C4-2B (cell line): Measurements from ENCODE around the gene PLA2G12A.

ENCODE experiments used
- ZFX ChIP-seq: fragments of 450-650 bp; IDR thresholded peaks from 2 replicates; pipeline ENCODE4 v1.6.1; 2017
- TF ChIP-seq, protein P1 (sequence below): fragments of 450-650 bp; conservative IDR thresholded peaks from 2 replicates; pipeline ENCODE4 v1.5.1; 2017; ENCODE audit warnings: mild to moderate bottlenecking

DNA sequence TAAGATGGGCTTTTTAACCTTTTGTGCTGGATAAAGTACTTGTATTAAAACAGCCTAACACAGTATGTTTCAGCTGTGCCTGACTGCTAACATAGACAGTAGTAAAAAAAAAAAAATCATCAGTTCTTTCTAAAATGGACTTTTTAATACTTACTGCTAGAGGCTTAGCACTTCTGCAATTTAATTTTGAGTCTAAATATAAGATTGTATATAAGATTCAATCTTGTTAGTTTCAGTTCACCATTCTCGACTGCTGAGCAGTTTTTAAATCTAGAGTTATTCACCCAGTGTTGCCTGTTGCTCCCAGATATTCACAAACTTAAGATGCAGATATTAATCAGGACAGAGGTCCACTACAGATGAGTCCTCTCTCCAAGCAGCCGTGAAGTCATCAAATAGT, 6.8 kb downstream of the PLA2G12A start:
- TF ChIP-seq, protein P1, sequence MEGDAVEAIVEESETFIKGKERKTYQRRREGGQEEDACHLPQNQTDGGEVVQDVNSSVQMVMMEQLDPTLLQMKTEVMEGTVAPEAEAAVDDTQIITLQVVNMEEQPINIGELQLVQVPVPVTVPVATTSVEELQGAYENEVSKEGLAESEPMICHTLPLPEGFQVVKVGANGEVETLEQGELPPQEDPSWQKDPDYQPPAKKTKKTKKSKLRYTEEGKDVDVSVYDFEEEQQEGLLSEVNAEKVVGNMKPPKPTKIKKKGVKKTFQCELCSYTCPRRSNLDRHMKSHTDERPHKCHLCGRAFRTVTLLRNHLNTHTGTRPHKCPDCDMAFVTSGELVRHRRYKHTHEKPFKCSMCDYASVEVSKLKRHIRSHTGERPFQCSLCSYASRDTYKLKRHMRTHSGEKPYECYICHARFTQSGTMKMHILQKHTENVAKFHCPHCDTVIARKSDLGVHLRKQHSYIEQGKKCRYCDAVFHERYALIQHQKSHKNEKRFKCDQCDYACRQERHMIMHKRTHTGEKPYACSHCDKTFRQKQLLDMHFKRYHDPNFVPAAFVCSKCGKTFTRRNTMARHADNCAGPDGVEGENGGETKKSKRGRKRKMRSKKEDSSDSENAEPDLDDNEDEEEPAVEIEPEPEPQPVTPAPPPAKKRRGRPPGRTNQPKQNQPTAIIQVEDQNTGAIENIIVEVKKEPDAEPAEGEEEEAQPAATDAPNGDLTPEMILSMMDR, result no peak
- no peak for TF ChIP-seq ZFX
